D721Med (cell line): Measurements from ENCODE around the gene CAMKK2.
A peak's percentile ranks its signal among the peaks of the same experiment; 100 is the strongest.
"Not testable (repeated sequence)": the region's sequence is repeated elsewhere in the genome, so short reads cannot be mapped to it uniquely, and the experiment has no call there.

Experiments used
- DNase-seq: peaks from one replicate; pipeline ENCODE4 v3.0.0; 2011; ENCODE audit warnings: low spot score; ENCODE audit not compliant: insufficient read length
- FAIRE-seq: peaks from 2 replicates; lab custom pipeline; 2011; peaks lifted over from hg19 to GRCh38; lab: Jason Lieb, UNC
- CTCF ChIP-seq: IDR thresholded peaks from 2 replicates; pipeline ENCODE4 v1.5.1; 2012; ENCODE audit warnings: mild to moderate bottlenecking, control low read depth; ENCODE audit not compliant: insufficient read depth; ENCODE audit errors: missing control alignments

Gene CAMKK2

DNA sequence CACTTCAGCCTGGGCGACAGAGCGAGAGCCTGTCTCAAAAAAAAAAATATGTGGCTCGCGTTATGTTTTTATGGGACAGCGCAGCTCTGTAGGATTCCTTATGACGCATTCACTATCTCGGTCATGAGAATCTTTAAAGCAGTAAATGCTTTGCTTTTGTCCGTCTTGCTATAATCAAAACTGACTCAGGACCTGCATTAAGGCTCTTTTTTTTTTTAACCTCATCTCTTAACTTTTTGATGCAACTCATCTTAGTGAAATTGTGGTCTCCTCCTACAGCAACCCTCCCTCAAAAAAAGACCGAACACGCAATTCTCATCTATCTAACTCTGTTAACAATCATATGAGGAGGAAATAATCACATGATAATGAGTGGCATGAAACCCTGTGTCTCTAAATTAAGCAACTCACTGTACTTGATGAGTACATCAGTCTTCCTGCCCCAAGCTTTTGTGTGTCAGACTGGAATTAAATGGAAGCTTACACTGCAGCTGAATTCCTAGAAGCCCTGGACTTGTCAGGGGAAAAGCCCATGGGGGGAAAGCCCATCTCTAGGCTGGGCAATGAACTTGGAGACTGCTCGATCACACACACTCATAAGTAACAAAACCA is 82.2 kb downstream of the CAMKK2 start:
- no peak for FAIRE-seq
- no peak for TF ChIP-seq CTCF
- DNase-seq = no peak

DNA sequence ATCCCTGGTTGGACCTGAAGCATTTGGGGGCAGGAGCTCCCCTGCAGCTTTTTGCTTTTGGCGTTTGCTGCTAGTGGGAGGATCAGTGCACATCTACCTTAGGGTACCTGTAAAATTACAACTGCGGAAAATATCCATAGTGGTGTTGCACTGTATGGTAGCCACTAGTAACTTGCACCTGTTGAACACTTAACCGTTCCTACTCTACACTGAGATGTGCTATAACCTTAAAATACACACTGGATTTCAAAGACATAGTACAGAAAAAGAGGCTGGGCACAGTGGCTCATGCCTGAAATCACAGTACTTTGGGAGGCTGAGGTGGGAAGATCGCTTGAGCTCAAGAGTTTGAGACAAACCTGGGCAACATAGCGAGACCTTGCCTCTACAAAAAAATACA is 83.6 kb downstream of the CAMKK2 start:
- TF ChIP-seq CTCF = no peak
- FAIRE-seq (no peak), DNase-seq (no peak)

DNA sequence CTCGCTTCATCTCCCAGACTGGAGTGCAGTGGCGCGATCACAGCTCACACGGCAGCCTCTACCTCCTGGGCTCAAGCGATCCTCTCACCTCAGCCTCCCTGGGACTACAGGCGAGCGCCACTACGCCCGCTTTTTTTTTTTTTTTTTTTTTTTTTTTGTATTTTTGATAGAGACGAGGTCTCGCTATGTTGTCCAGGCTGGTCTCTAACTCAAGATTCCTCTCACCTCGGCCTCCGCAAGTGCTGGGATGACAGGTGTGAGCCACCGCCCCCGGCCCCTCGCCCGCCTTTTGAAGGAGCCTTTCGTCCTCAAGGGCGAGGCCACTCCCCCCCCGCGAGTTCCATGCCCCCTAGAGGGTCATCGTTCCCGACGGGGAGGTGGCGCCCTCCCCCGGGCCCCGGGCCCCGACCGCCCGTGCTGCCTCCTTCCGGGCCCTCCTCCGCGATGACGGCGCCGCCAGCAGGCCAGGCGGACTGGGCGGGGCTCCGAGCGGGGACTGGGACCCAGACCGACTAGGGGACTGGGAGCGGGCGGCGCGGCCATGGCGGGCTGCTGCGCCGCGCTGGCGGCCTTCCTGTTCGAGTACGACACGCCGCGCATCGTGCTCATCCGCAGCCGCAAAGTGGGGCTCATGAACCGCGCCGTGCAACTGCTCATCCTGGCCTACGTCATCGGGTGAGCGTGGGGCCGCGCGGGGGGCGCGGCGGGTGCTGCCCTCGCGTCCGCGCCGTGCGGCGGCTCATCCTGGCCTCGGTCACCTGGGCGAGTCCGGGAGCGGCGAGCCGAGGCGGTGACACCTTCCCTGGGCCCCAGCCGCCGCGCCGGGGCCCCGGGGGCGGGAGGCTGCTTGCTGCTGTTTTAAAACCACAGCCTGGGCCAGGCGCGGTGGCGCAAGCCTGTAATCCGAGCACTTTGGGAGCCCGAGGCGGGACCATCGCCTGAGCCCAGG is 86.6 kb downstream of the CAMKK2 start, which contains the start of gene P2RX4:
Gene P2RX4 (plus strand): TSS at position 506 of the 949 bp plus-strand sequence. CDS start 36 bp downstream, at position 542.
- TF ChIP-seq CTCF = peak; percentile 30
- FAIRE-seq (no peak), DNase-seq (peak; percentile 63)

DNA sequence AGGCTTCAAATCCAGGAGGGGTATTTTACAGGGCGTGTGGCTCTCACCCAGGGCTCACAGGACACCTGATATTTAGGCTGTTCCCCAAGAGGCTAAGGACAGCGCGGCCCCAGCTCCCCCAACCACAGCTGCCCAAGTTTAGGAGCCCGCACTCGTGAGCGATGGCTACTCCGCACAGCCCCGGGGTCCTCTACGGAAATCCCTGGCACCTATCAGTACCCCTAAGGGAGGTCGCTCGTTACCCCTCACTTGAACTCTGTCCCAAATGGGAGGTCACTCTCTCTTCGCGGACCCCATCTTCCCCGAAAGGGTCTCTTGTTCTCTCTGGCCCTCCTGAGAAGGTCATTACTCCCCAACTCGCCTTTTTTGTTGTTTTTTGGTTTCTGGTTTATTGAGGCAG is 87.3 kb downstream of the CAMKK2 start:
- TF ChIP-seq CTCF = no peak
- FAIRE-seq = no peak

DNA sequence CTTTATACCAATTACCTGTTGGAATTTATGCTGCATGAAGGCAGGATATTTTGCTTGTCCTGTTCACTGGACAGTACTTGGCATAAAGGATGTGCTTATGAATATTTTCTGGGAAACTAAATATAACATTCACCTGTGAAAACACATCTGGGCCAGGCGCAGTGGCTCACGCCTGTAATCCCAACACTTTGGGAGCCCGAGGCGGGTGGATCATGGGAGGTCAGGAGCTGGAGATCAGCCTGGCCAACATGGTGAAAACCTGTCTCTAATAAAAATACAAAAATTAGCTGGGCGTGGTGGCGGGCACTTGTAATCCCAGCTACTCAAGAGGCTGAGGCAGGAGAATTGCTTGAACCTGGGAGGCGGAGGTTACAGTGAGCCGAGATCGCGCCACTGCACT is 87.9 kb downstream of the CAMKK2 start:
- FAIRE-seq, DNase-seq: not testable (repeated sequence)

More for the DNA sequence above, 87.3 kb downstream of the CAMKK2 start:
- DNase-seq = no peak

DNA sequence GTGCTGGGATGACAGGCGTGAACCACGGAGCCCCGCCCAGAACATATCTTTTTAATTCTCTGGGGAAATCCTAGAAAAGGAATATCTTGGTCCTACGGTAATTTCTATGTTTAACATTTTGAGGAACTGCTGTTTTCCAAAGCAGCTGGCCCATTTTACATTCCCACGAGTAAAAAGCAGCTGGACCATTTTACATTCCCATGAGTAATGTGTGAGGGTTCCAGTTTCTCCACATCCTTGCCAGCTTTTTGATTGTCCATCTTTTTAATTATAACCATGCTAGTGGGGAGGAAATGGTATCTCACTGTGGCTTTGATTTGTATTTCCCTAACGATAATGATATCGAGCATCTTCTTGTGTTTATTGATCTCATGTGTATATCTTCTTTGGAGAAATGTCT is 91.0 kb downstream of the CAMKK2 start:
- no peak for DNase-seq
- TF ChIP-seq CTCF = no peak
- no peak for FAIRE-seq

DNA sequence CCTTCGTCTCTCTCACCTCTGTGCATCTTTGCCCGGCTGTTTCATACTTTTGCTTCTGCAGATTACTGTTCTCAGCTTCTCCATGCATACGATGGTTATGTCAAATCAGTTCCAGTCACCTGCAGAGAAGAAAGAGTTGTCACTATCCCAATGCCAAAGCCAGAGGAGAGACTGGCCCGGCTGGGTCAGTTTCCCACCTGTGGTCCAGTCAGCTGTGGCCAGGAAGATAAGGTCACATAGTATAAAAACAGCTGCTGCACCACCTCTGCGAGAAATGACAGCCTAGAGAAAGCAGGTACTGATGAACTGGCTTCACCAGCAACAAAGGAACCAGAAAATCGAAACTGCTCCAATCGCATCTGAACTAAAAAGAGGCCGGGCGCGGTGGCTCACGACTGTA is 93.0 kb downstream of the CAMKK2 start:
- FAIRE-seq = no peak
- TF ChIP-seq CTCF = no peak

More for the DNA sequence above, 93.0 kb downstream of the CAMKK2 start:
- DNase-seq = no peak
